Activated CD4-positive, alpha-beta T cell treated with anti-CD3 and anti-CD28 coated beads, Interleukin-2, Interleukin-4, amounts not matched to agents 100 ng/mL and 50 ng/mL, durations not matched to agents 16 hours and 8 hours (primary cell): ENCODE results near the gene UBE2C.
"Not testable (repeated sequence)": the region's sequence is repeated elsewhere in the genome, so short reads cannot be mapped to it uniquely, and the experiment has no call there.

ENCODE experiments used
- DNase-seq: peaks from one replicate; pipeline ENCODE4 v3.0.0-alpha.2; 2020; ENCODE audit warnings: low spot score

The UBE2C gene

DNA sequence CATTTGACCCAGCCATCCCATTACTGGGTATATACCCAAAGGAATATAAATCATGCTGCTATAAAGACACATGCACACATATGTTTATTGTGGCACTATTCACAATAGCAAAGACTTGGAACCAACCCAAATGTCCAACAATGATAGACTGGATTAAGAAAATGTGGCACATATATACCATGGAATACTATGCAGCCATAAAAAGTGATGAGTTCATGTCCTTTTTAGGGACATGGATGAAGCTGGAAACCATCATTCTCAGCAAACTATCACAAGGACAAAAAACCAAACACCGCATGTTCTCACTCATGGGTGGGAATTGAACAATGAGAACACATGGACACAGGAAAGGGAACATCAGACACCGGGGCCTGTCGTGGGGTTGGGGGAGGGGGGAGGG, 14.5 kb upstream of the UBE2C start:
- DNase-seq: not testable (repeated sequence)

DNA sequence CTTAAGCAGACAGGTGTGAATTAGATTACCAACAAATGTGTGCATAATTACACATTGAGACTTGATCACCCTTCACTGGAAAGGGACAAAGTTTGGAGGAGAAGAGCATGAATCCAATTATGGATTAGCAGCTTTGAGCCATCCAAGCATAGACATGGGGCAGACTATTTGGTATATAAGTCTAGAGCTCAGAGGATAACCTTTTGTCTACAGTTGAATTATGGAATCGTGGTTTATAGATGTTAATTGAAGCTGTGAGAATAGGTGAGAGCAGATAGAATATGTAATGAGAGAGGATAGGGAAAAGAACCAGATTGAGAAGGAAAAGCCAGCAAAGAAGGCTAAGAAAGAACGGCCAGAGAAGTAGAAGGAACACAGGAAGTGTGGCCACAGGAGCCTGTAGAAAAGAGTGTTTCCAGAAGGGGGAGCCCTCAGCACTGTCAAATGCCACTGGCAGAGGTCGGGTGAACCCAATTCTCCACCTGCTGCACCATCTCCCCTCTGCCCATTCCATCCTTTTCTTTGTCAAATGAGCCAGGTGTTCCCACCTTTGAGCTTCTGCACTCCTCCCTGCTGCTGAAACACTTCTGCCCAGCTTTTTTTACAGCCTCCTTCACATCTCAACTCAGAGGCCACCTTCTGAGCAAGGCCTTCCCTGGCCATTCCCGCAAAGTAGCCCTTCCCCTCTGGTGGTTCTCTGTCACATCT, 13.4 kb upstream of the UBE2C start:
- DNase-seq: peak; percentile 78

GRCh38 chr20:45801851-45802250, 10.6 kb upstream of the UBE2C start:
- no peak for DNase-seq

- no peak for DNase-seq
Measured at GRCh38 chr20:45810191-45810970, 2.1 kb upstream of the UBE2C start.

GRCh38 chr20:45813006-45813340, 529 bp downstream of the UBE2C start:
- DNase-seq: no peak

DNA sequence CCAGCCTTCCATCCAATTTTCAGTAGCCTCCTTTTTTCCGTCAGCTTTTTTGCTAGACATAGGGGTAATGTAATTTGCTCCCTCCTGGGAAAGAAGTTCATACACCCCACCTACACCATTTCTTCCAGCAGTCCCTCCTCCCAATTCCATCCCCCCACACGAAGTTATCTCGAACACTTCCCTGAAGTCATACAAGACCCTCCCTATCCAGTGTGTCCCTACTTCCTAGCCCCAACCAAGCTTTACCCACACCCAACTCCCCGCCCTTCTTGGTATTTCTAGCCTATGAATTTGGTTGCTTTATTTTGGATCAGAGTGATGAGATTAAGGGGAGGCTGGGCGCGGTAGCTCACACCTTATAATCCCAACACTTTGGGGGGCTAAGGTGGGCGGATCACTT, 1.0 kb downstream of the UBE2C start:
- no peak for DNase-seq

- no peak for DNase-seq
Measured at GRCh38 chr20:45814314-45814713, 1.9 kb downstream of the UBE2C start.

- DNase-seq: no peak
Measured at GRCh38 chr20:45816951-45817350, 4.5 kb downstream of the UBE2C start.

DNA sequence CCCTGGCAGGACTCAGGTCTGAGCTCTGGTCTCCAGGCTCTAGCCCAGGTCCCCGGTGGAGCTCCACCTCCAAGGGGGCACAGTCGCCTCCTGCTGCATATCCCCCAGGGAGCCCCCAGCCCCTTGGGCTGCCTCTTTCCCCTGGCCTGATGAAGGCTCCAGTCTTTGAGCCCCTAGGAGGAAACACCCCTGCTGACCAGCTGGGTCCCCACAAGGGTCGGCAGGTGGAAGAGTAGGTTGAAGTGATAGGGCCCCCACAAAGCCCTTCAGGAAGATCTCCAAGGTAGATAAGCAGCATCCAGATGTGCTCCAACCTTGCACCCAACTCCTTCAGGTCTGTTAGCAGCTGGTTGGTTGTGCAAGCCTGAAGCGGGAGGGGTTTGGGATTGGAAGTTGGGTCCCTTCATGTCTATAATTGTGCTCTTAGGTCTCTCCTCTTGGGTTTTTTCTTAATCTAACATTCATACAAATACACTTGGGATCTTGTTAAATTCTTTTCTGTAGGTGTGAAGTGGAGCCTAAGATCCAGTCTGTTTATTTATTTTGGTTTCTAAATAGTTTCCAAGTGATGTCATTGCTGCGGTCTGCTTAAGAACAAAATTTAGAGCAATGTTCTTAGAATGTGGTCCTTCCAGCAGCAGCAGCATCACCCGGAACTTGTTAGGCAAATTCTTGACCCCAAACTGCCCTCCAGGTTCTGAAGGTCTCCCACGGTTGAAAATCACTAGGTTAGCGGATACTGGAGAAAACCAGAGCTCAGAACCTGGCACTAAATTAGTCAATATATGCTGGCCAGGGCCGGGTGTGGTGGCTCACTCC, 5.1 kb downstream of the UBE2C start:
- no peak for DNase-seq

DNA sequence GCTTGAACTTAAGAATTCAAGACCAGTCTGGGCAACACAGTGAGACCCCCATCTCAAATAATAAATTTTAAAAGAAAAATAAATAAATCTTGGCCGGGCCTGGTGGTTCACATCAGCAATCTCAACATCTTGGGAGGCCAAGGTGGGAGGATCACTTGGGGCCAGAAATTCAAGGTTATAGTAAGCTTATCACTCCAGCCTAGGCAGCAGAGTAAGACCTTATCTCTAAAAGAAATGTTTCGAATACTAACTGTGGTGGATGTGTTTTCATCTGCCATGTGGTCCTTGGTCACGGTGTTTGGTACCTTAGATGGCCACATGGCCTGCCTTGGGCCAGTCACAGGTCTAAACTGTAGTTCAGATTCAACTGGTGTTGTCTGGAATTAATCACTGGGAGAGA, 5.8 kb downstream of the UBE2C start:
- DNase-seq: no peak

DNA sequence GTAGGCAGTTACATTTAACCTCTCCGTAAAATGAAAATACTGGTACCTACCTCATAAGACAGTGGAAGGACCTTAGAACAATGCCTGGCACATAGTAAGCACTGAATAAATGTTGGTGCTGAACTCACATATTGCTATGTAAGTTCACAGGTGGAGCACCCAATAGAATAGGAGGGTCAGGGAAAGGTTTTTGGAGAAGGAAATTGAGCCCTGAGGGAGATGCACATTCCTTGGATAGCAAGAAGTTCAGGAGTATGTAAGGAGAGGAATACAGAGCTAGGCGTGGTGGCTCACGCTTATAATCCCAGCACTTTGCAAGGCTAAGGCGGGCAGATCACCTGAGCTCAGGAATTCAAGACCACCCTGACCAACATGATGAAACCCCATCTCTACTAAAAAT, 7.0 kb downstream of the UBE2C start:
- no peak for DNase-seq

- no peak for DNase-seq
Measured at GRCh38 chr20:45821947-45822346, 9.5 kb downstream of the UBE2C start.

GRCh38 chr20:45822857-45823256, 10.4 kb downstream of the UBE2C start:
- DNase-seq: no peak

- DNase-seq: peak; percentile 53
Measured at GRCh38 chr20:45823949-45824835, 11.7 kb downstream of the UBE2C start.

- DNase-seq: no peak
Measured at GRCh38 chr20:45826381-45827019, 14.1 kb downstream of the UBE2C start.

- no peak for DNase-seq
Measured at GRCh38 chr20:45827030-45827652, 14.7 kb downstream of the UBE2C start, which contains the start of gene TNNC2. Gene TNNC2 (minus strand): TSS chr20:45827312. CDS start chr20:45827248, 64 bp downstream.

DNA sequence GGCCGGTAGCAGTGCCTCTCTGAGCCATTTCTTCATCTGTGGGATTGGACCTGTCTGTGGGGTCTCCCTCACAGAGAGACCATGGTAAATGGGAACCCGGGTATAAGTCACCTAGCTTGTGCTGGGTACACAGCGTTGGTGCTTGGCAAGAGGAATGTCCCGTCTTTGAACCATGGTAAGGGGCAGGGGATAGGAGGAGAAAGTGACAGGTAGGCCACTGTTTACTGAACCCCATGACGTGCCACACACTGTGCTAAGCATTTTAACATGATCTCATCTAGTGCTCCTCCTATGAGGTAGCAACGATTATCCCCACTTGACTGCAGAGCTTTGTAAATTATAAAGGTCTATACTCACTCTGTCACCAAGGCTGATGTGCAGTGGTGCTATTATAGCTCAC, 15.3 kb downstream of the UBE2C start:
- no peak for DNase-seq

DNA sequence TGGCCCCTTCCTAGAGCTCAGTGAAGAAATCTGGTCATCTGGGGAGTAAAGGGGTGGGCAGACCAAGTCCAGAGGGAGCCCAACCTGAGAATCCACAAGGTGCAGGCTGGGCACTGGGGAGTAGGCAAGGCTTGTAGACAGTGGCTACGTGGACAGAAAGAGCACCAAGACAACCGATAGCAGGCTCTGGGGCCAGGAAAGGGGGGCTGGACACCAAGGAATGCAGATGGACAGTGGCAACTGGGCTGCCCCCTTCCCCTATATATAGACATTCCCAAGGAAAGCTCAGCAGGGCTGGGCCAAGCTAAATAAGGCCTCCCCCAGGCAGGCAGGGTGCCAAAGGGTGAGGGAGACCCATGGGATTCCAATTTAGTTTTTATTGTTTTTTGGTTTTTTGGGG, 16.1 kb downstream of the UBE2C start:
- DNase-seq: no peak

DNA sequence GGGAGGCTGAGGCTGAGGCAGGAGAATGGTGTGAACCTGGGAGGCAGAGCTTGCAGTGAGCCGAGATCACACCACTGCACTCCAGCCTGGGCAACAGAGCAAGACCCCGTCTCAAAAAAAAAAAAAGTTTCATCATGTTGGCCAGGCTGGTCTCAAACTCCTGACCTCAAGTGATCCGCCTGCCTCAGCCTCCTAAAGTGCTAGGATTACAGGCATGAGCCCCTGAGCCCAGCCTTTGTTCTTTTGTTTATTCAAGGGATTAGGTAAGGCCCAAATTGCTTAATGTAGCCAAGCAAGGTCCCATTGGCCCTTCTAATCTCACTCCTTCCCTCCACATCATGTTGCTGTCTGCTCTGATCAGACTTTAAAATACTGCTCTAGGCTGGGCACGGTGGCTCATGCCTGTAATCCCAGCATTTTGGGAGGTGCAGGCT, 17.2 kb downstream of the UBE2C start:
- DNase-seq: not testable (repeated sequence)

DNA sequence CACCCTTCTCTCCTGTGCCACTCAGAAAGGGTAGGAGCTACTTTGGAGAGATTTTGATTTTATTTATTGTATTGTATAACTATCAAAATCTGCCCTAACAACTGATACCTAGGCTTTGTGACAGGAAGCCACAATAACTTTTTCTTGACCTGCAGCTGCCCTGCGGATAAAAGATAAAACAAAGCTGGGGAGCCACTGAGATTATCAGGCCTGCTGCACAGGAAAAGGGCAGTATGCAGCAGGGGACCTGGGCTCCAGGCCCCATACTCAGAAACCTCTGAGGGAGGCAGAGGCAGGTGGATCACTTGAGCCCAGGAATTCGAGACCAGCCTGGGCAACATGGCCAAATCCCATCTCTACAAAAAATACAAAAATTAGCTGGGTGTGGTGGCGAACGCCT, 20.2 kb downstream of the UBE2C start:
- DNase-seq: no peak
